HL-60 (cell line): ENCODE measurements around the gene SERPINA9.

Experiments used
- DNase-seq, 2 experiments: peaks; one replicate each; pipeline ENCODE4 v3.0.0-alpha.2; 2010 to 2020; ENCODE audit warnings: low read depth in 1 of 2, low spot score in 1 of 2
- H3K27ac ChIP-seq: fragments of 250-450 bp; sonication (Bioruptor Pico); replicated peaks from 2 replicates; pipeline ENCODE4 v1.5.1; 2020; ENCODE audit warnings: mild to moderate bottlenecking, moderate library complexity
- H3K27me3 ChIP-seq: fragments of 250-450 bp; sonication (Bioruptor Pico); 2 replicates; pipeline ENCODE4 v1.5.1; 2021; ENCODE audit warnings: mild to moderate bottlenecking, moderate library complexity; ENCODE audit not compliant: insufficient read depth, poor library complexity, severe bottlenecking
- H3K4me3 ChIP-seq: replicated peaks from 2 replicates; pipeline ENCODE4 v1.5.1; 2011; ENCODE audit warnings: mild to moderate bottlenecking, control low read depth, low read length; ENCODE audit not compliant: insufficient read depth
- GABPA ChIP-seq: IDR thresholded peaks from 2 replicates; pipeline ENCODE4 v1.6.1; 2012; ENCODE audit warnings: low read depth
- POLR2AphosphoS5 ChIP-seq: IDR thresholded peaks from 2 replicates; pipeline ENCODE4 v1.6.1; 2012; ENCODE audit warnings: low read depth
- SPI1 ChIP-seq: IDR thresholded peaks from 2 replicates; pipeline ENCODE4 v1.6.1; 2012; ENCODE audit warnings: low read depth, mild to moderate bottlenecking, borderline replicate concordance
- TF ChIP-seq, protein P1 (sequence below): IDR thresholded peaks from one replicate; pipeline ENCODE4 v1.5.1; 2011; ENCODE audit warnings: low read length, control low read depth, inconsistent platforms; ENCODE audit not compliant: insufficient read depth
- TF ChIP-seq, protein P2 (sequence below): IDR thresholded peaks from 2 replicates; pipeline ENCODE4 v1.6.1; 2012; ENCODE audit warnings: low read depth; ENCODE audit not compliant: insufficient replicate concordance

The SERPINA9 gene

DNA sequence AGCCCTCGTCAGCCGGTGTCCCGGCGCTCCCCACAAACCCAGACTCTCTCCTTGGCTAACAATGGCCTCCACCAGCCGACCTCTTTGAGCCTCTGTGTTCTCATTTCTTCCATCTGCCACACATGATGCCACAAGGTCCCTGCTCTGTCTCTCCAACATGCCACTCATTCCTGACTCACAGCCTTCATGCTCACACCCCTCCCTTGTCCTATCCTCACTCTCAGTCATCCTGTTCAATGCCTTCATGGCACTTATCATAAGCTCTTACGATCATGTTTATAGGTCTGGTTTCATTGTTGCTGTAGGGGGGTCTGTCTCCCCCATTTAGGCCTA lies 13.8 kb downstream of the SERPINA9 start:
- TF ChIP-seq SPI1 (no peak), POLR2AphosphoS5 (no peak), GABPA (no peak)
- TF ChIP-seq, protein P1, sequence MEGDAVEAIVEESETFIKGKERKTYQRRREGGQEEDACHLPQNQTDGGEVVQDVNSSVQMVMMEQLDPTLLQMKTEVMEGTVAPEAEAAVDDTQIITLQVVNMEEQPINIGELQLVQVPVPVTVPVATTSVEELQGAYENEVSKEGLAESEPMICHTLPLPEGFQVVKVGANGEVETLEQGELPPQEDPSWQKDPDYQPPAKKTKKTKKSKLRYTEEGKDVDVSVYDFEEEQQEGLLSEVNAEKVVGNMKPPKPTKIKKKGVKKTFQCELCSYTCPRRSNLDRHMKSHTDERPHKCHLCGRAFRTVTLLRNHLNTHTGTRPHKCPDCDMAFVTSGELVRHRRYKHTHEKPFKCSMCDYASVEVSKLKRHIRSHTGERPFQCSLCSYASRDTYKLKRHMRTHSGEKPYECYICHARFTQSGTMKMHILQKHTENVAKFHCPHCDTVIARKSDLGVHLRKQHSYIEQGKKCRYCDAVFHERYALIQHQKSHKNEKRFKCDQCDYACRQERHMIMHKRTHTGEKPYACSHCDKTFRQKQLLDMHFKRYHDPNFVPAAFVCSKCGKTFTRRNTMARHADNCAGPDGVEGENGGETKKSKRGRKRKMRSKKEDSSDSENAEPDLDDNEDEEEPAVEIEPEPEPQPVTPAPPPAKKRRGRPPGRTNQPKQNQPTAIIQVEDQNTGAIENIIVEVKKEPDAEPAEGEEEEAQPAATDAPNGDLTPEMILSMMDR, result no peak
- TF ChIP-seq, protein P2, sequence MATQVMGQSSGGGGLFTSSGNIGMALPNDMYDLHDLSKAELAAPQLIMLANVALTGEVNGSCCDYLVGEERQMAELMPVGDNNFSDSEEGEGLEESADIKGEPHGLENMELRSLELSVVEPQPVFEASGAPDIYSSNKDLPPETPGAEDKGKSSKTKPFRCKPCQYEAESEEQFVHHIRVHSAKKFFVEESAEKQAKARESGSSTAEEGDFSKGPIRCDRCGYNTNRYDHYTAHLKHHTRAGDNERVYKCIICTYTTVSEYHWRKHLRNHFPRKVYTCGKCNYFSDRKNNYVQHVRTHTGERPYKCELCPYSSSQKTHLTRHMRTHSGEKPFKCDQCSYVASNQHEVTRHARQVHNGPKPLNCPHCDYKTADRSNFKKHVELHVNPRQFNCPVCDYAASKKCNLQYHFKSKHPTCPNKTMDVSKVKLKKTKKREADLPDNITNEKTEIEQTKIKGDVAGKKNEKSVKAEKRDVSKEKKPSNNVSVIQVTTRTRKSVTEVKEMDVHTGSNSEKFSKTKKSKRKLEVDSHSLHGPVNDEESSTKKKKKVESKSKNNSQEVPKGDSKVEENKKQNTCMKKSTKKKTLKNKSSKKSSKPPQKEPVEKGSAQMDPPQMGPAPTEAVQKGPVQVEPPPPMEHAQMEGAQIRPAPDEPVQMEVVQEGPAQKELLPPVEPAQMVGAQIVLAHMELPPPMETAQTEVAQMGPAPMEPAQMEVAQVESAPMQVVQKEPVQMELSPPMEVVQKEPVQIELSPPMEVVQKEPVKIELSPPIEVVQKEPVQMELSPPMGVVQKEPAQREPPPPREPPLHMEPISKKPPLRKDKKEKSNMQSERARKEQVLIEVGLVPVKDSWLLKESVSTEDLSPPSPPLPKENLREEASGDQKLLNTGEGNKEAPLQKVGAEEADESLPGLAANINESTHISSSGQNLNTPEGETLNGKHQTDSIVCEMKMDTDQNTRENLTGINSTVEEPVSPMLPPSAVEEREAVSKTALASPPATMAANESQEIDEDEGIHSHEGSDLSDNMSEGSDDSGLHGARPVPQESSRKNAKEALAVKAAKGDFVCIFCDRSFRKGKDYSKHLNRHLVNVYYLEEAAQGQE, result no peak
- DNase-seq, result no peak
- Histone ChIP-seq H3K27me3 (no peaks in the 10 kb centered on the region), H3K27ac (no peak overlapping the region), H3K4me3 (no peak overlapping the region)

DNA sequence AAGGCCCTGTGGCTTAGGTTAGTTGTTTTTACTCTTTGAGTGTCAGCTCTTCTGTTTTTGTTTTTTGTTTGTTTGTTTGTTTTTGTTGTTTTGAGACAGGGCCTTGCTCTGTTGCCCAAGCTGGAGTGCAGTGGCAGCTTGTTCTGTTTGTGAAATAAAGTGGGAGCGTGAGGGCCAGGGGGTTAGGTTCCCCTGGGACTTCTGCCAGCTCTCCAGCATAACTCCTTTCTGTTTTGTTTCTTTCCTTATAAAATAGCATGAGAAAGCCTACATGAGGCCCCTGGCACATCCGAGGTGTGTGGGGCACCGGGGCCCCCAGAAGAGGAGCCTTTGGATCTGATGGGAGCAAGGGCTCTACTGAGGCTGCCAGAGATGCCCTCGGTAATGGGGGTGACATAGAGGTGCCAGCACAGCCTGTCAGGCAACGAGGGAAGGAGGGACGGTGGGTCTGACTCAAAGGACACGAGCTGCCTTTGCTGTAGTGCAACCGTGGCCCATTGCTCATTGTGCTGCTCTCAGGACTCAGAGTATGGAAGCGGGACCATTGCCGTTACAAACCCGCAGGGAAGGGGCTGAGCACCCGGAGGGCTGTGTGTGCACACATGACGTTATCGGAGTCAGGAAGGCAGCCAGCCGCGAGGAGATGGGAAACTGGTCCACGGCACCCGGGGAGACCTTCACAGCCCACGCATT lies 14.3 kb downstream of the SERPINA9 start:
- H3K27me3 ChIP-seq, result no peaks in the 10 kb centered on the region
- DNase-seq, result no peak
- TF ChIP-seq, protein P2, result no peak
- TF ChIP-seq POLR2AphosphoS5, result no peak
- TF ChIP-seq SPI1, result no peak
- no peak for TF ChIP-seq GABPA
- TF ChIP-seq, protein P1, result no peak
- H3K27ac ChIP-seq, result no peak overlapping the region
- no peak overlapping the region for H3K4me3 ChIP-seq

DNA sequence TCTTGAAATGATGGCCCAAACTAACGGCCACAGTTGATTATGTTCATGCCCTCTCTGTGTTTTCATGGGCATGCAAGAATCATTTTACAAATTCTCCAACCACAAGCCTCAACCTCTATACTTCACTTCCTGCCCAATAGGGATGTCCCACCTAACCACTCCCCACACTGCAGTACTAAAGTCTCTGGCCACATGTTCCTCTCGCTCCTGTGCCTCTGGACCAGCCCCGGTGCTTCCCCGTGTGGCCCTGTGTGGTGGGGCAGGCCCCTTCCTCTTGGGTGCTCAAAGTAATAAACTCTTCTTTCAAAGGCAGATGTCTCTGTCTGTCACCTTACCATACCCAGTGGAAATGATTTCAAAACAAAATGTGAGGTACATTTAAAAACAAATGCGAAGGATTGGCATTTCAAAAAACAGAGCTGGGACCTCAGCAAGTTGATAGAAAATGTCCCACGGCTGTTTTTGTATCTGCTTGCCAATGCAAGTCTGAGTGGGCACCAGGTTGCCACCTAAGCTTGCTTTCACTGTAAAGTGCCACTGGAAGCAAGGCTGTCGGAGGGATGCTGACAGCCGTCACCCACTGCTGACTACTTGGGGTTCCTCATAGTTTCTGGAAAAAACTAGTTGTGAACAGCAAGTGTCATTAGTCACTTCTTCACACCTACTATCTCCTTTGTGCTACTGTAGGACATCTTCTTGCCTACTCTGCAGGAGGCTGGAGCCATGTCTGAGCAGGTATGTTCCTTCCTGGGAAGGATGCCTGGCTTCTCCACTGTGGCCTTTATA lies 15.2 kb downstream of the SERPINA9 start:
- no peak for DNase-seq
- no peak overlapping the region for H3K27ac ChIP-seq
- H3K27me3 ChIP-seq, result no peaks in the 10 kb centered on the region
- no peak overlapping the region for H3K4me3 ChIP-seq
- TF ChIP-seq, protein P1, result no peak
- TF ChIP-seq SPI1 (no peak), GABPA (no peak), POLR2AphosphoS5 (no peak)
